NCI-H748 (cell line): Measurements from ENCODE around the gene FOXO1.

ENCODE experiments used
- DNase-seq: peaks from one replicate; lab custom pipeline; 2025; ENCODE audit not compliant: unreplicated experiment; lab: John Stamatoyannopoulos, UW

FOXO1 gene

DNA sequence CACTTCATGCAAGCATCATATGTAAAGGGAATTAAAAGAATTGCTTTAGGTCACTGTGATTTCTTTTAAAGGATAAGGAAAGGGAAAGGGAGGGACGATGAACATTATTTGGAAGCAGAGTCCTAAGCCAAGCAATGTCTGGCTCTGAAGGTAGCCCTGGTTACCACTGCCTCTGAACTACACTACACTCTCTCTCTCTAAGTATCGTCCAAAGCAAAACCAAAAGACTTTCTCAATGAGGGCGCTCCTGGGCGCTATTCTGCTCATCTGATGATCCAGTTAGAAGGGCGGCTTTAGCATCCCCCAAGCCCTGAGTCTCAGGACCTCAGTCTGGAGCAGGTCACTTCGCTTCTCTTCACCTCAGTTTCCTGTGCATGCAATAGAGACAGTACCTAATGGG lies 26.2 kb downstream of the FOXO1 start:
- no peak for DNase-seq

DNA sequence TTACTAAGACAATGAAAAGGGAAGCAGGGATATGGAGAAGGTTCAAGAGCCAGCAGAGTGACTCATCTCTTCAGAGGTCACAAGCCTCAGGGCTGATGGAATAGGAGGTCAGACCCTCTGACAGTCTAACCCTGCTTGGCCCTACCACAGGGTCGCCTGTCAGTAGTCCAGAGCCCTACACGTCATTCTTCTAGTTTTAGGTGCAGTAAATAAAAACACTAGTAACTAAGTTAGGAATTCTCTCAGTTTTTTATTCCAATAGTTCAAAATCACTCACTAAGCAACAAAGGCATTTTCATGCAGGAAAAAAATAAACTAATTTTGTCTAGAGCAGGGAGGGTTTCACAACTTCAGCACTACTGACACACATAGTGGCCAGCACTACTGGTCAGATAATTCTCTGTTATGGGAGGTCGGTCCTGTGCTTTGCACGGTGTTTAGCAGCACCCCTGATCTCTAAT lies 27.2 kb downstream of the FOXO1 start:
- no peak for DNase-seq

DNA sequence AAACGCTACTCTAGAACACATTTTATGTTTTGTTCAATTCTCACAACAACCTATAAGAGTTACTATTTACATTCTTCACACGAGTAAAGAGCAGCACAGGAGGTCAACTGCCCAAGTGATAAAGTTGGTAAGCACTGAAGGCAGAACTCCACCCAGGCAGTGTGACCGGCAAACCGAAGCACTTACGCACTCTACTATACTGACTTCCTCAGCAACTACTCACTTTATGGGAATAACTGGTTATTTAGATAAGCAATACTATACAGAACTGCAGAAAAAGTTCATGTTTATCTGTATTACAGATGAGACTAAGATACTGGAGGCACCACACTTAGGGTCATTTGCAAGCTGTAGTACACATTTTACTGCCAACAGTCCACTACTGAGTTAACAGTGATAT lies 28.8 kb downstream of the FOXO1 start:
- DNase-seq = no peak

DNA sequence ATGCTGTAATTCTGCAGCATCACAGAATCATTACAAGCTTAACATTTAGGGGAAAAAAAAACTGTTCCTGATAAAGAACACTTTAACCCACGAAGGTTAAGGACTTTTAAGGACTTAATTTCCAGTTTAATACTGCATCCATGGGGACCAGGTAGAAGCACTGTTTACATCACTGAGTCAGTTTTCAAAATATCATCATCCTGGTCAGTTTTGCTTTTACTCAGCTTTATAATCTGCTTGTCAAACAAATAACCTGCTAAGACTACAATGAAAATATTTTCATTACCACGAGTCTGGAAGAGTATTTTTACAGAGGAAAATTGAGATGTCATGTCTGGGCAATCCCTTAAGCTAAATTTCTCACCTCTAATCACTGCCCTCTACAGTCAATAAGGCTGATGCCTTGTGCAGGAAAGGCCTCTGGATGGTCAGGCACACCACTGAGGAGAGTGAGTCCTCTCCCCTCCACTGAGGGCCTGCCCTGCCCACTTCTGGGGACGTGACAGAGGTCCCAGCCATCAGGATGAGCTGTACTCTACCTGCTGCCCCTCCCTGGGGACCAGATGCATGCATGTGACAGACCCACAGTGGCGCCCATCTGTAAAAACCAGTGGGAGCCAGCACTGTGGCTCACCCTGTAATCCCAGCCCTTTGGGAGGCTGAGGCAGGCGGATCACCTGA lies 31.0 kb downstream of the FOXO1 start:
- no peak for DNase-seq

DNA sequence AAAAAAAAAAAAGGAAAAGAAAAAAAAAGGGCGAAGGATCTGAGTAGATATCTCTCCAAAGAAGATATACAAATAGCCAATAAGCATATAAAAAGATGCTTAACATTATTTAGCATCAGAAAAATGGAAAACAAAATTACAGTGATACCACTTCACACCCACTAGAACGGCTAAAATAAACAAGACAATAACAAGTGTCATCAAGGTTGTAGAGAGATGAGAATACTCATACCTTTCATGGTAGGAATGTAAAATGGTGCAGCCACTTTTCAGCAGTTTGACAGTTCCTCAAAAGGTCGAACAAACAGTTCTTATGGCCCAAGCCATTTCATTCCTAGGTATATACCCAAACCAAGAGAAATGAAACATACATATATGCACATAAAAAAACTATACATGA lies 33.5 kb downstream of the FOXO1 start:
- no peak for DNase-seq

- no peak for DNase-seq
Observed at GRCh38 chr13:40631605-40632004, 34.8 kb downstream of the FOXO1 start.

GRCh38 chr13:40629678-40630384 lies 36.6 kb downstream of the FOXO1 start:
- no peak for DNase-seq

- no peak for DNase-seq
Observed at GRCh38 chr13:40626977-40627376, 39.5 kb downstream of the FOXO1 start.

DNA sequence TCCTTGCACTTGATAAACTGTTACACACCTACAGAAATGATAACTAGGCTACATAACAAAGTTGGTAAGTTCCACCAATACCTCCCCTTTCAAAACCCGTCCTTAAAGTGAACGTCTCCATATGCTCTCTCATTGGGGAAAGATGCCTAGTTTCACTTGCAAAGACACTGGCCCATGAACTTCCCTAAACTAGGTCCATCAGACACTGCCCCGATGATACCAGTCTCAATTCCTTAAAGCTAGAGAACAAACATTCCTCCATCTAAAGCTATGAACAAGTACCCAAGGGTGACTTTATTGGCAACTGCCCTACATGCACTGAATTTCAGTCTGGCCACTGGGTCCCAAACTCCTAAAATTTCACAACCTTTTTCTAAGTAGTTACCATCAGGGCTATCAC lies 39.9 kb downstream of the FOXO1 start:
- no peak for DNase-seq

- DNase-seq = no peak
Observed at GRCh38 chr13:40624986-40625385, 41.5 kb downstream of the FOXO1 start.

GRCh38 chr13:40624383-40624782 lies 42.1 kb downstream of the FOXO1 start:
- DNase-seq = no peak

DNA sequence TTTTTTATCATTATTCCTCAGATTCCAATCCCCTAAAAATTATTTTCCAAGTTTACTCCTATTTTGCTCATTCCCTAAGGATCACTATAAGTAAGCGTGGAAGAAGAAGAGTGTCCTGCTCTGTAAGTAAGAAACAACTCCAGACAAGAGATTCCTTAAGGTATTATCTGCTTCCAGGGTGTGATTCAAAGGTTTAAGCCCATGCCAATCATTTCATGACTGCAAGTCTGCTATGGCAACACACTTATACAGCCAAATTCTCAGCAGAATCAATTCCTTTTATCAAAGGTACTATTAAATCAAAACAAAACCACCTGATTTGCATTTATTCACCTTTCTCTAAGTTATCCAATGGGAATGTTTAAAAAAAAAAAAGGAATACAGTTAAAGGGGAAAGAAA lies 43.7 kb downstream of the FOXO1 start:
- no peak for DNase-seq

GRCh38 chr13:40622246-40622645 lies 44.2 kb downstream of the FOXO1 start:
- no peak for DNase-seq

DNA sequence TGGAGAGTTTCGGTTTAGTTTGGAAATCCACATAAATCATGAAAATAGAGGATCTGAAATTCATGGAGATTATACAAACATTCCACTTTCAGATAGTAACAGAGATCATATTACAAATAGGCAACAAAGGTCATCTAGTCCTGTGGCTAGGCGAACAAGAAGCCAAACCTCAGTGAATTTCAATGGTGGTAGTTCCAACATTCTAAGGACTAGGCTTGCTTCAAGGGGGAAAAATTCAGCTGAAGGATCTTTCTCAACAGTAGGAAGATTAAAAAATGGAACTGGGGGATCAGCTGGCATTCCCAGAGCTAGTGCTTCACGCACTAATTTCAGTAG lies 47.0 kb downstream of the FOXO1 start:
- no peak for DNase-seq

- DNase-seq = no peak
Observed at GRCh38 chr13:40618581-40619478, 47.6 kb downstream of the FOXO1 start.

DNA sequence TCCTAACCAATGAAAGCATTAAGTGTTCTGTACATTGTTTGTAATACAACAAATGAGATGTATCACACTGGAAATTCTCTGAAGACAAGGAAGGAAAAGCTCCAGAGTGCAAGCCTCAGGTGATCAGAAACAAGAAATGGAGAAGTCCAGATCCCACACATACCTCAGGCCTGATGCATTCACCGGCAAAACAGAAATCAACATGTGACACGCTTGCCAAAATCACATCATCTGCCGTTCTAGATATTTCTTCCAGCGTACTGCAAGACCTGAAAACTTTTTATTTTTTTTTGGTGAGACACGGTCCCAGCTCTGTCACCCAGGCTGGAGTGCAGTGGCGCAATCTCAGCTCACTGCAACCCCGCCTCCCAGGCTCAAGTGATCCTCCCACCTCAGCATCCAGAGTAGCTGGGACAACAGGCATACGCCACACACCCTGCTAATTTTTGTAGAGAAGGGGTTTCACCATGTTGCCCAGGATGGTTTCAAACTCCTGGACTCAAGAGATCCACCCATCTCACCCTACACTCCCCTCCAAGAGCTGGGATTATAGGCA lies 48.6 kb downstream of the FOXO1 start:
- no peak for DNase-seq

DNA sequence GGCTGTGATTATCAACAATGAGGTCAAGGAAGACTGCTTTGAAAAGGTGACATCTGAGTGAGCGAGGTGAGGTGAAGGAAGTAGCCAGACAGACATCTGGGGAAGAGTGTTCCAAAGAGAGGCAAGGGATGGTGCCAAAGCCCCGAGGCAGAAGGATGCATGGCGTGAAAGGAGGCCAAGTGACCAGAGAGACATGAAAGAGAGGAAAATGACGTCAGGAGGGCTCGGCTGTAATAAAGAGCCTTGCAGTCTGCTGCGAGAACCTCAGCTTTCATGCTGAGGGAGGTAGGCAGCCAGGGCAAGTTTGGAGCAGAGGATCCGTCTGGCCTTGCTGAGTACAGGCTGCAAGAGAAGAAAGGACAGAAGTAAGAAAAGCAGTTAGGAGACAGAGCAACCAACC lies 50.8 kb downstream of the FOXO1 start:
- no peak for DNase-seq

- DNase-seq = no peak
Observed at GRCh38 chr13:40613914-40614313, 52.5 kb downstream of the FOXO1 start.

DNA sequence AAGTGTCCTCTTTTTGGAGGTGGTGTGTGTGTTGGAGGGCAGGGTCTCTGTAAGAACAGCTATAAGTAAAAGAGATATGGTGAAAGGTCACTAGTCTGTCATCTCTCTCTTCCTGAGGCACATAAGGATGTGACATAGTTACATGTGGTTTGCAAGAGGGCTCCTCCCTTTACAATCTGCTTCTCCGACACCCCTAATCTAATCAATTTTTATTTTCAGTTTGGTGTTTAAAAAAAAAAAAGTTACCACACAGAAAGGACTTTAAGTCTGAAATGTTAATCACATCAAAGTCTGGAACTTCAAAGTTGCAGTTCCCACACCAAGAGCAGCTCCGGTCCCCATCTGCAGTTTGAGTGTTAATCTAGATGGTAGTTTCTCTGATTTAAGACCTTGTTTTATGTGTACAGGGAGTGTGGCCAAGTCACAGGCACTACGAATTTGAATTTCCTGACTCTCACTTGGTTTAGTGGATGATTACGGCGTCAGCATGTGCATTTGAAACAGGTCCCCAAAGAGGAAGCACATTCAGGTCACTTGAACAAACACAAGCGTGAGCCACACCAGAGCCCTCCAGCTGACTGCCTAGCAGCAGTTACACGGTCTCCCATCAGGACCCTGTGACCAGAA lies 53.1 kb downstream of the FOXO1 start:
- DNase-seq = no peak

DNA sequence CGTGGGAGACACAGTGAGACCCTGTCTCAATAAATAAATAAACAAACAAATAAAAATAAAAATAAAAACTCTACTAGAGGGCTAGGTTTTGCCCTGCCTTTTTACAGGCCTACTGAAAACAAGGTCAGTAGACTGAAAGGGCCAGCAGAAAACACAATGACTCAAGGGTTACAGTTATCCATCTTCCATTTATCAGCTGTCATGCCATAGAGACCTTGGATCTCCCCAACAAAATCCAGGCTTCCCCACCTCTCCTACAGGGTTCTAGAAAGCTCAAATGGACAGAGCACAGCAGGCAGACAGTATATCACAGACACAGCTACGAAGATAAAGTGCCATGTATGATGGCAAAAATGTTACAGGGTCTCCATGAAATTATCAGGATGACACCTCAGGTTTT lies 54.4 kb downstream of the FOXO1 start:
- no peak for DNase-seq

DNA sequence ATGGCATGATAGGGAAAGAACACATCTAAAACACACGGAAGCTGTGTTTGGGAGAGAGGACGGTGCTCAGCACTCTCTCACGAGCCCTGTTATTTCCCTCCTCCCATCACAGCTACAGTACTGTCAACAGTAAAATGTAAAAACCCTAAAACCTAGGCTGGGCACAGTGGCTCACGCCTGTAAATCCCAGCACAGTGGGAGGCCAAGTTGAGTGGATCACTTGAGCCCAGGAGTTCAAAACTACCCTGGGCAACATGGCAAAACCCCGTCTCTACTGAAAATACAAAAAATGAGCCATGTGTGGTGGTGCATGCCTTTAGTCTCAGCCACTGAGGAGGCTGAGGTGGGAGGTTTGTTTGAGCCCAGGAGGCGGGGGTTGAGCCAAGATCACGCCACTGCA lies 54.8 kb downstream of the FOXO1 start:
- DNase-seq = no peak
